GM12892 (cell line): ENCODE results near the gene KAT2B.

Experiments
- POLR2A ChIP-seq: IDR thresholded peaks from 2 replicates; pipeline ENCODE4 v1.6.1; 2011; ENCODE audit warnings: low read depth, low read length, control low read depth
- POLR2AphosphoS5 ChIP-seq: IDR thresholded peaks from 2 replicates; pipeline ENCODE4 v1.6.1; 2011; ENCODE audit warnings: low read depth, low read length, control low read depth
- TAF1 ChIP-seq: IDR thresholded peaks from 2 replicates; pipeline ENCODE4 v1.6.1; 2011; ENCODE audit warnings: low read depth, mild to moderate bottlenecking, control low read depth, low read length, borderline replicate concordance

DNA sequence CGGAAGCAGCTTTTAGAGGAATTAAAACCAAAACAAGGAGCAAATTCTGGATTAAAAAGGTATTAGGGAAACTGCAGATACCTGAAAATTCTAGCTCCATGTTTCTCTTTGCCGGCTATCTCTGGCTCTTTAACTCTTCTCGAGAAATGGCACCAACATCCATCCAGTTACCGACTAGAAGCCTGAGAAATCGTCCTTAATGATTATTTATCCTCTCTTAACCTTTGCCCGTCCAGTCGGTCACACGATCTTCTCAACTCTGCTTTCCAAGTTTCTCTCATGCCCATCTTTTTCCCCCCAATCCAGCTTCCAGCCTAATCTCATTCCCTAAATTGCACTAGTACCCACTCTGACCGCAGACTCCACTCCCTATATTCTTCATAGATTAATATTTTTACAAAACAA, 146.4 kb downstream of the KAT2B start:
- TF ChIP-seq POLR2A (no peak), POLR2AphosphoS5 (no peak), TAF1 (no peak)
